Measurements from ENCODE around the gene KRTAP10-9. TPM values are rescaled to one million over a fixed set of nuclear protein-coding genes. Genes with fewer than 3 reads are reported as not detected.

The KRTAP10-9 gene, protein sequence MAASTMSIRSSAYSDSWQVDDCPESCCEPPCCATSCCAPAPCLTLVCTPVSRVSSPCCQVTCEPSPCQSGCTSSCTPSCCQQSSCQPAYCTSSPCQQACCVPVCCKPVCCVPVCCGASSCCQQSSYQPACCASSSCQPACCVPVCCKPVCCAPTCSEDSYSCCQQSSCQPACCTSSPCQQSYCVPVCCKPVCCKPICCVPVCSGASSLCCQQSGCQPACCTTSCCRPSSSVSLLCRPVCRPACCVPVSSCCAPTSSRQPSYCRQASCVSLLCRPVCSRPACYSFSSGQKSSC
- total RNA-seq (2022; extraction: Qiagen RNA extraction) = not detected in 5 replicates

DNA sequence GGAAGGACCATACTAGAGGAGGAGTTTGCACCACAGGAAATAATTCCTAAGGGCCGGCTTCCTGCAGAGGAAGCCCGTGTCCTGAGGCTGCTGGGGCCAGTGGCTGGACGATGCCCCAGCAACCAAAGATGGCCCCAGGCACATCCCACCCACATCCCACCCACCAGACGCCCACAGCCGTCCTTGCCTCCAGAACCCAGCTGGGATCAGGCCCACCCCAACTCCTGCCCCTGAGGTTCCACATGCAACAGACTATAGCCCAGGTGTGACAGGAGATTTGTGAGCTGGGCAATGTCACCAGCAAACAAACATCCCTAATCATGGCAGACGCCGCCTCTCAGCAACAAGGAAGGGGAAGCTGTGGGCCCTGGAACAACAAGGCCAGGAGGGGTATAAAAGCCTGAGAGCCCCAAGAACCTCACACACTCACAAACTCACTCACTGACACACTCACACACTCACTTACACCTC is at the start of gene KRTAP10-9:
TSS of gene KRTAP10-9 (plus strand) at position 421 of the 471 bp plus-strand sequence. CDS start 79 bp downstream, outside the sequence.

DNA sequence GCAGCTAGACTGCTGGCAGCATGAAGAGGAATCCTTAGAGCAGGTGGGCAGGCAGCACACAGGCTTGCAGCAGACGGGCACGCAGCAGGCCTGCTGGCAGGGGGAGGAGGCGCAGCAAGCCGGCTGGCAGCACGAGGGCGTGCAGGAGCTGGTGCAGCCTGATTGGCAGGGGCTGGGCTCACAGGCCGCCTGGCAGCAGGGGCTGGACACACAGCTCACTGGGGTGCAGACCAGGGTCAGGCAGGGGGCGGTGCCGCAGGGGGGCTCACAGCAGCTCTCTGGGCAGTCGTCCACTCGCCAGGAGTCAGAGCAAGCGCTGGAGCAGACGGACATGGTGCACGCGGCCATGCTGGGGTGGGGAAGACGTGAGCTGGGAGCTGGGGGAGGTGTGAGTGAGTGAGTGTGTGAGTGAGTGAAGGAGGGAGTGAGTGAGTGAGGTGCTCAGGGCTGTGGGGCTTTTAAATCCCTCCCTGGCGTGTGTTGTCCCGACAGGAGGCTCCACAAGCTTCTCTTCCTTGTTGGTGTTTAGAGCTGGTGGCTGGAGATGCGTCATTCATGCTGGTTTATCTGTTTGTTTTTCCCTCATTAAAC is 46.6 kb upstream of the KRTAP10-9 start, which contains the start of gene KRTAP10-5:
TSS of gene KRTAP10-5 (minus strand) at position 374 of the 591 bp plus-strand sequence. CDS start at position 348, 26 bp downstream.

DNA sequence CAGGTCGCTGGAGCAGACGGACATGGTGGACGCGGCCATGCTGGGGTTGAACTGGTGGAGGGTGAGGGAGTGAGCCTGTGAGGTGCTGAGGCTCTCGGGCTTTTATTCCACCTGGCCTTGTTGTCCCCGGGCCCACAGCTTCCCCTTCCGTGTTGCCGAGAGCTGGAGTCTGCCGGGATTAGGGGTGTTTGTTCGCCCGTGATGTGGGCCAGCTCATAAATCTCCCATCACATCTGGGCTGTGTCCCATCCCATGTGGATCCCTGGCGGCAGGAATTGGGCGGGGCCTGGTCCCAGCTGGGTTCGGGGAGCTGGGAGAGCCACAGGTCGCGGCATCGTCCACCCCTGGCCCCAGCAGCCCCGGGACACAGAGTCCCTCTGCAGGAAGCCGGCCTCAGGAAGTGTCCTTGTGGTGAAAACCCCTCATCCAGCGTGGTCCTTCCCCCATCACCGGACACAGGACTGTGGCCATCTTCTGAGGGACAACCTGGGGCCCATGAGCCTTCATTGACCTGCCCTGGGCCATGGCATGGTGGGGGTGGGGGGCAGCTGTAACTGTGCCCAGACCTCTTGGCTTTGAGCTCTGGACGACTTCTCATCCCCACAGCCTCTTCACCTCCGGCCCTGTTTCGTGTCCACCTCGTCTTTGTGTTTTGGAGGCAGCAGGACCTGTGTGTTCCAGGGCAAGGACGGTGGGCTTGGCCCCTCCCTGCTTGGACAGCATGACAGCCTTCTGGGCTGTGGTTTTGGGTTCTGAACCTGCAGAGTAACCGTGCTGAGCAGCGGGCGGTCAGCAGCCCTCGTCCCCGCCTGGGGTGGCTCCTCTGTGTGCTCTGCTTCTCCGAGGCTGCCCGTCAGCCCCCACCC is 34.2 kb upstream of the KRTAP10-9 start, which contains the start of gene KRTAP10-6:
TSS of gene KRTAP10-6 (minus strand) at position 60 of the 866 bp plus-strand sequence. CDS start at position 39, 21 bp downstream.

DNA sequence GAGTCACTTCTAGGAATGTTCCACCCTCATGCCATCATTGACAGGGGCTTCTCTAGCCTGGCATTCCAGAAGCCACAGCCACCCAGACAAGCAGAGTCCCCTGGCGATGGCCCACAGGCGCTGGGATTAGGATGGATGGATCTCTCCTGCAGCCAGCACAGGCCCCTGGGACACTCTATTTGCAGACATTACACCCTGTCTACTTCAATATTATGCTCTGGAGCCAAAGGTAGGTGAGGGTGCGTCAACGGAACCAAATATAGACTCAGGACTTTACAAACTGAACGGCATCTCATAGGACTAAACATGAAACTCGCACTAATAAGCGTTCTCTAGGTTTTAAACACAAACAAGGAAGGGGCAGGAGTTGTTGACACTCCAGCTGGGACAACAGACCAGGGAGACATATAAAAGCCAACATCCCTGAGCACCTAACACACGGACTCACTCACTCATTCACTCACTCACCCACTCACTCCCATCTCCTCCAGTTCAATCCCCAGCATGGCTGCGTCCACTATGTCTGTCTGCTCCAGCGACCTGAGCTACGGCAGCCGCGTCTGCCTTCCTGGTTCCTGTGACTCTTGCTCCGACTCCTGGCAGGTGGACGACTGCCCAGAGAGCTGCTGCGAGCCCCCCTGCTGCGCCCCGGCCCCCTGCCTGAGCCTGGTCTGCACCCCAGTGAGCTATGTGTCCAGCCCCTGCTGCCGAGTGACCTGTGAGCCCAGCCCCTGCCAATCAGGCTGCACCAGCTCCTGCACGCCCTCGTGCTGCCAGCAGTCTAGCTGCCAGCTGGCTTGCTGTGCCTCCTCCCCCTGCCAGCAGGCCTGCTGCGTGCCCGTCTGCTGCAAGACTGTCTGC is 26.5 kb upstream of the KRTAP10-9 start, which contains the start of gene KRTAP10-7:
TSS of gene KRTAP10-7 (plus strand) at position 480 of the 861 bp plus-strand sequence. CDS start at position 505, 25 bp downstream.

DNA sequence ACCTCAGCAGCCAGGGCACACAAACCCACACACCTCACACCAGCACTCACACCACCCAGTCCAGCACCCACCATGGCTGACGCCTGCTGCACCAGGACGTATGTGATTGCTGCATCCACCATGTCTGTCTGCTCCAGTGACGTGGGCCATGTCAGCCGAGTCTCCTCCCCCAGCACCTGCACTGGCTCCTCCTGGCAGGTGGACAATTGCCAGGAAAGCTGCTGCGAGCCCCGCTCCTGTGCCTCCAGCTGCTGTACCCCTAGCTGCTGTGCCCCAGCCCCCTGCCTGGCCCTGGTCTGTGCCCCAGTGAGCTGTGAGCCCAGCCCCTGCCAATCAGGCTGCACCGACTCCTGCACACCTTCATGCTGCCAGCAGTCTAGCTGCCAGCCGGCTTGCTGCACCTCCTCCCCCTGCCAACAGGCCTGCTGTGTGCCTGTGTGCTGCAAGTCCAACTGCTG is 14.8 kb upstream of the KRTAP10-9 start, which contains the start of gene KRTAP10-8:
TSS of gene KRTAP10-8 (plus strand) at position 51 of the 458 bp plus-strand sequence. CDS start at position 73, 22 bp downstream.

DNA sequence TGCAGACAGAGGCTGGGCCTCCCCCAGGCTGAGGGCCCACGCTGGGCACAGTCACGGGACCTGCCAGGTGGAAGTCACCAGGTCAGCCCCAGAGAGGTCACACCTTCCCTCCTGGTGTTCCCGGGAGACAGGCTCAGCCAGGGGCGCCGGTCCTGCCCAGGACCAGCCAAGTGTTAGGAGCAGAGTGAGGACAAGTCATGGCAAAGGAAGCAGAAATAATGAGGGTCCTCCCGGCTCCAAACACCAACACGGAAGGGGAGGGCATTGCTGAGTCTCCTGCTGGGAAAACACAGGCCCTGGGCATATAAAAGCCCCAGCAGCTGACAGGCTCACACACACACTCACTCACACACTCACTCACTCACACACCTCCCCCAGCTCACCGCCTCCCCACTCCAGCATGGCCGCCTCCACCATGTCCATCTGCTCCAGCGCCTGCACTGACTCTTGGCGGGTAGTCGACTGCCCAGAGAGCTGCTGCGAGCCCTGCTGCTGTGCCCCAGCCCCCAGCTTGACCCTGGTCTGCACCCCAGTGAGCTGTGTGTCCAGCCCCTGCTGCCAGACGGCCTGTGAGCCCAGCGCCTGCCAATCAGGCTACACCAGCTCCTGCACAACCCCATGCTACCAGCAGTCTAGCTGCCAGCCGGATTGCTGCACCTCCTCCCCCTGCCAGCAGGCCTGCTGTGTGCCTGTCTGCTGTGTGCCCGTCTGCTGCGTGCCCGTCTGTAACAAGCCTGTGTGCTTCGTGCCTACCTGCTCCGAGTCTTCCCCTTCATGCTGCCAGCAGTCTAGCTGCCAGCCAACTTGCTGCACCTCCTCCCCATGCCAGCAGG is 10.3 kb downstream of the KRTAP10-9 start, which contains the start of gene KRTAP10-10:
TSS of gene KRTAP10-10 (plus strand) at position 339 of the 833 bp plus-strand sequence. CDS start at position 401, 62 bp downstream.

DNA sequence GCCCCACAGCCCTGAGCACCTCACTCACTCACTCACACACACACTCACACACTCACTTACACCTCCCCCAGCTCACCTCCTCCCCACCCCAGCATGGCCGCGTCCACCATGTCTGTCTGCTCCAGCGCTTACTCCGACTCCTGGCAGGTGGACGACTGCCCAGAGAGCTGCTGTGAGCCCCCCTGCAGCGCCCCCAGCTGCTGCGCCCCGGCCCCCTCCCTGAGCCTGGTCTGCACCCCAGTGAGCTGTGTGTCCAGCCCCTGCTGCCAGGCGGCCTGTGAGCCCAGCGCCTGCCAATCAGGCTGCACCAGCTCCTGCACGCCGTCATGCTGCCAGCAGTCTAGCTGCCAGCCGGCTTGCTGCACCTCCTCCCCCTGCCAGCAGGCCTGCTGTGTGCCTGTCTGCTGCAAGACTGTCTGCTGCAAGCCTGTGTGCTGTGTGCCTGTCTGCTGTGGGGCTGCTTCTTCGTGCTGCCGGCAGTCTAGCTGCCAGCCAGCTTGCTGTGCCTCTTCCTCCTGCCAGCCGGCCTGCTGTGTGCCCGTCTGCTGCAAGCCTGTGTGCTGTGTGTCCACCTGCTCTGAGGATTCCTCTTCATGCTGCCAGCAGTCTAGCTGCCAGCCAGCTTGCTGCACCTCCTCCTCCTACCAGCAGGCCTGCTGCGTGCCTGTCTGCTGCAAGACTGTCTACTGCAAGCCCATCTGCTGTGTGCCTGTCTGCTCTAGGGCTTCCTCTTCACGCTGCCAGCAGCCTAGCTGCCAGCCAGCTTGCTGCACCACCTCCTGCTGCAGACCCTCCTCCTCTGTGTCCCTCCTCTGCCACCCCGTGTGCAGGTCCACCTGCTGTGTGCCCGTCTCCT is 19.7 kb downstream of the KRTAP10-9 start, which contains the start of gene KRTAP10-11:
TSS of gene KRTAP10-11 (plus strand) at position 49 of the 856 bp plus-strand sequence. CDS start at position 94, 45 bp downstream.

DNA sequence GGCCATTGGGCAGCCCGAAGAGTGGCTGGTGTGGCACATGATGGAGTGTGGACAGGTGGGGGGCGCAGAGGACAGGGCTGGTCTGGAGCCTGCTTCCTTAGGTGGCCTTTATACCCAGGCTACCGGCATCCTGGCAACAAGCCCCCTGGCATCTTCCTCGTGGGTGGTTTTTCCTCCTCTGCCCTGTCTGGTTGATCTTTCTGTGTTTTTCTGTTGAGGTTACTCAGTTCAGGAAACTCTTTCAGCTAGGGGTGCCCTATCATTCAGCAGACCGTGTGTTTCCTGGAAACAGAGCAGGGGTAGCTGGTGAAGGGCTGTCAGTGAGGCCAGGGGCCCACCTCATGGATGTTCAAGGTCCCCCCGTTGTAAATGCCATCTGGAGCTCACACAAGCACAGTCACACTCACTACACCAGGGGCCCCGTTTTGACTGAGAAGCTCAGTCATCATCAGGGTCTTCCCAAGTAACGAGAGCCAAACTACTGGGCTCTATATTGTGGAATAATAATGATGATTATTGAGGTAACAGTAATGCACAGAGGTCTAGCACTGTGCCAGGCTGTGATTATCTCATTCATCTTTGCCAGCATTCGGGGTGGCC is 27.8 kb downstream of the KRTAP10-9 start, which contains the start of gene KRTAP12-4:
TSS of gene KRTAP12-4 (minus strand) at position 84 of the 600 bp plus-strand sequence. CDS start at position 39, 45 bp downstream.

DNA sequence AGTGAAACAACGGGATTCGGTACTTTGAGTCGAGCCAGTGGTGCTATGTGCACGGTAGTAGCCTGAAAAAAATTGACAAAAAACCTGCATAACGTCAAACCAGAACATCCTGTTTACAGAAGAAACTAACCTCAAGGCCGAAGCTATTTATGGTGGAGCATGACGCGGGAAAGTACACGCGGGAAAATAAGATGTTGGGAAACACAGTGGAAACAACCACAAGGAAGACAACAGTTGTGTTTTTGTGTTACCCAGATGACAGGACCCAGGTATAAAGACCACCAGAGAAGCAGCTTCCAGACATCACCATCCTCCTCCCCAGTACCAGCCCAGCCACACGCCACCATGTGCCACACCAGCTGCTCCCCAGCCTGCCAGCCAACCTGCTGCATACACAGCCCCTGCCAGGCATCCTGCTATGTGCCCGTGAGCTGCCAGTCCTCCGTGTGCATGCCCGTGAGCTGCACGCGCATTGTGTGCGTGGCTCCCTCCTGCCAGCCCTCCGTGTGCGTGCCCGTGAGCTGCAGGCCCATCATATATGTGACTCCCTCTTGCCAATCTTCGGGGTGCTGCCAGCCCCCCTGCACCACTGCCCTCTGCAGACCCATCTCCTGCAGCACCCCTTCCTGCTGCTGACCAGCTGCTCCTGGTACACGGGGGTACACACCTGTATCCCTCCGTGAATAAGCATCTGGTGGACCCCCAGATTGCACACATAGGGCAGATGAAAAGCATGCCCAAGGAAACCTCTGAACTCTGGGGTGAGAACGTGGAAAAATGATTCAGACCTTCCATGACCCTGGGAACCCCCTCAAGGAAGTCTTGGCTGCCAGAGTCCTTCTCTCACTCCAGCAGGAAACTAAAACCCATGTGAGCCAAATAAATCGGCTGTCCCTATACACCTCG is 31.0 kb downstream of the KRTAP10-9 start, which contains the start of gene KRTAP12-3:
TSS of gene KRTAP12-3 (plus strand) at position 298 of the 906 bp plus-strand sequence. CDS start at position 346, 48 bp downstream.

DNA sequence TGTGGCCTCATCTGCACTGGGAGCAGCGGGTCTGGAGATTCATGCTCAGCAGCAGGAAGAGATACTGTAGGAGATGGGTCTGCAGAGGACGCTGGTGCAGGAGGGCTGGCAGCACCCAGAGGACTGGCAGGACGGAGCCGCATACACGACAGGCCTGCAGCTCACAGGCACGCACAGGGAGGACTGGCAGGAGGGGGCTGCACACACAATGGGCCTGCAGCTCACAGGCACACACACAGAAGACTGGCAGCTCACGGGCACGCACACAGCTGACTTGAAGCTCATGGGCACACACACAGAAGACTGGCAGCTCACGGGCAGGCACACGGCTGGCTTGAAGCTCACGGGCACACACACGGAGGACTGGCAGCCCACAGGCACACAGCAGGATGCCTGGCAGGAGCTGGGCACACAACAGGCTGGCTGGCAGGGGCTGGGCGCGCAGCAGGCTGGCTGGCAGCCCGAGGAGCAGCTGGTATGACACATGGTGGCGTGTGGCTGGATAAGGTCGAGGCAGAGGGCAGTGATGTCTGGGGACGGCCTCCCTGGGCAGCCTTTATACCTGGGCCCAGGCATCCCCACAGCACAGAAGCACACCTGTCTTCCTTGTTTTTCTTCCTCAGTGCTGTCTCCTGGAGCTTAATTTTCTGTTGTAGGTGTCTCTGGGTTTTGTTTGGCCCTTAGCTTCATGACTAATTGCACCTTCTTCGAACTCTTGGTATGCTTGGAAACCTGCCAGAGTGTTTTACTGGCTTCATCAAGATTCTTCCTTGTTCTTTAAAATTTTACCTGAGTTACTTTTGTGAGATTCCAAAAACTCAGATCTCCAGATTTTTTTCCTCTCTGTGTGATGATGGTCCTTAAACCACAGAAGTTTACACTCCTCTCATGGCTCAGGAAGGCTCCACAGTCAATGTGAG is 39.8 kb downstream of the KRTAP10-9 start, which contains the start of gene KRTAP12-2:
TSS of gene KRTAP12-2 (minus strand) at position 527 of the 920 bp plus-strand sequence. CDS start at position 486, 41 bp downstream.

Other genes with a start within 250 kb of the KRTAP10-9 start
- gene LRRC3, start 171.6 kb upstream of the KRTAP10-9 start, total RNA-seq (2022; extraction: Qiagen RNA extraction) = 1.7 to 2.3 TPM (median 2.2 TPM) in 5 replicates
- gene KRTAP10-1, start 86.9 kb upstream of the KRTAP10-9 start, total RNA-seq (2022; extraction: Qiagen RNA extraction) = not detected in 5 replicates
- not detected in 5 replicates for gene KRTAP10-2, start 75.6 kb upstream of the KRTAP10-9 start, total RNA-seq (2022; extraction: Qiagen RNA extraction)
- gene KRTAP10-3, start 68.3 kb upstream of the KRTAP10-9 start, total RNA-seq (2022; extraction: Qiagen RNA extraction) = not detected in 5 replicates
- gene KRTAP10-4, start 53.4 kb upstream of the KRTAP10-9 start, total RNA-seq (2022; extraction: Qiagen RNA extraction) = not detected in 5 replicates
- gene KRTAP10-5, start 46.5 kb upstream of the KRTAP10-9 start, total RNA-seq (2022; extraction: Qiagen RNA extraction) = not detected in 5 replicates
- gene KRTAP10-6, start 34.6 kb upstream of the KRTAP10-9 start, total RNA-seq (2022; extraction: Qiagen RNA extraction) = not detected in 5 replicates
- gene KRTAP10-7, start 26.5 kb upstream of the KRTAP10-9 start, total RNA-seq (2022; extraction: Qiagen RNA extraction) = not detected in 5 replicates
- gene KRTAP10-8, start 15.0 kb upstream of the KRTAP10-9 start, total RNA-seq (2022; extraction: Qiagen RNA extraction) = not detected in 5 replicates
- gene KRTAP10-10, start 10.3 kb downstream of the KRTAP10-9 start, total RNA-seq (2022; extraction: Qiagen RNA extraction) = not detected in 5 replicates
- not detected in 5 replicates for gene KRTAP10-11, start 19.3 kb downstream of the KRTAP10-9 start, total RNA-seq (2022; extraction: Qiagen RNA extraction)
- gene KRTAP12-4, start 27.6 kb downstream of the KRTAP10-9 start, total RNA-seq (2022; extraction: Qiagen RNA extraction) = not detected in 5 replicates
- gene KRTAP12-3, start 30.8 kb downstream of the KRTAP10-9 start, total RNA-seq (2022; extraction: Qiagen RNA extraction) = not detected in 5 replicates
- not detected in 5 replicates for gene KRTAP12-2, start 39.8 kb downstream of the KRTAP10-9 start, total RNA-seq (2022; extraction: Qiagen RNA extraction)
- gene KRTAP12-1, start 55.1 kb downstream of the KRTAP10-9 start, total RNA-seq (2022; extraction: Qiagen RNA extraction) = not detected in 5 replicates
- not detected in 5 replicates for gene KRTAP10-12, start 70.1 kb downstream of the KRTAP10-9 start, total RNA-seq (2022; extraction: Qiagen RNA extraction)
- not detected in 5 replicates for gene TSPEAR, start 84.5 kb downstream of the KRTAP10-9 start, total RNA-seq (2022; extraction: Qiagen RNA extraction)
- gene UBE2G2, start 174.7 kb downstream of the KRTAP10-9 start, total RNA-seq (2022; extraction: Qiagen RNA extraction) = 29.1 to 37.8 TPM (median 33.0 TPM) in 5 replicates
- gene SUMO3, start 191.0 kb downstream of the KRTAP10-9 start, total RNA-seq (2022; extraction: Qiagen RNA extraction) = 59.7 to 71.5 TPM (median 62.8 TPM) in 5 replicates
- 93.4 to 99.8 TPM (median 97.7 TPM) in 5 replicates for gene PTTG1IP, start 246.6 kb downstream of the KRTAP10-9 start, total RNA-seq (2022; extraction: Qiagen RNA extraction)

Measured in A549 treated with Hydrocortisone at 1 μM for 4 hours (cell line).